Spleen (tissue), 11 donors: ENCODE results near the gene CEP55. TPM values are rescaled to one million over a fixed set of nuclear protein-coding genes. Genes with fewer than 3 reads are reported as not detected.

ENCODE experiments used
- DNase-seq: peaks from one replicate; pipeline ENCODE4 v3.0.0-alpha.2; 2020
- H3K27ac ChIP-seq, 8 donors: fragments of 200-600 bp; sonication (generic) in 7 of 8; 1 replicate in 4 of 8; 2 replicates in 4 of 8; pipeline versions ENCODE4 v1.5.0 to v1.8.0; 2016 to 2021; ENCODE audit warnings: inconsistent platforms in 4 of 8, mild to moderate bottlenecking in 4 of 8, moderate library complexity in 1 of 8
- H3K27me3 ChIP-seq, 7 donors: fragments of 200-600 bp; sonication (generic) in 6 of 7; replicated peaks in 1 of 7; 1 replicate in 4 of 7; 2 replicates in 3 of 7; pipeline versions ENCODE4 v1.5.0 to v1.8.0; 2016 to 2021; ENCODE audit warnings: inconsistent platforms in 3 of 7, mild to moderate bottlenecking in 1 of 7
- H3K36me3 ChIP-seq, 6 donors: fragments of 200-600 bp; sonication (generic) in 5 of 6; 1 replicate in 4 of 6; 2 replicates in 2 of 6; pipeline versions ENCODE4 v1.5.0 to v1.8.0; 2016 to 2021; ENCODE audit warnings: inconsistent platforms in 2 of 6
- H3K4me1 ChIP-seq, 6 donors: fragments of 200-600 bp; sonication (generic) in 5 of 6; 1 replicate in 3 of 6; 2 replicates in 3 of 6; pipeline versions ENCODE4 v1.5.0 to v1.8.0; 2016 to 2021; ENCODE audit warnings: inconsistent platforms in 3 of 6
- H3K4me3 ChIP-seq, 8 donors: fragments of 200-600 bp; sonication (generic) in 7 of 8; 1 replicate in 4 of 8; 2 replicates in 4 of 8; pipeline versions ENCODE4 v1.5.0 to v1.8.0; 2016 to 2021; ENCODE audit warnings: inconsistent platforms in 4 of 8, mild to moderate bottlenecking in 4 of 8, moderate library complexity in 2 of 8
- H3K9me3 ChIP-seq, 8 donors: fragments of 200-600 bp; sonication (generic) in 7 of 8; 1 replicate in 4 of 8; 2 replicates in 4 of 8; pipeline versions ENCODE4 v1.5.0 to v1.8.0; 2016 to 2021; ENCODE audit warnings: inconsistent platforms in 4 of 8
- CTCF ChIP-seq, 11 experiments: fragments of 200-600 bp in 7 of 11; fragments of 450-650 bp in 4 of 11; sonication (generic) in 4 of 11; IDR thresholded peaks in 8 of 11; conservative IDR thresholded peaks in 3 of 11; 1 replicate in 7 of 11; 2 replicates in 4 of 11; pipeline versions ENCODE4 v1.4.0 to v1.8.0; 2016 to 2021; ENCODE audit warnings: antibody characterized with exemption in 11 of 11, inconsistent platforms in 4 of 11, mild to moderate bottlenecking in 1 of 11
- POLR2A ChIP-seq, 3 donors: fragments of 450-650 bp; IDR thresholded peaks; one replicate each; pipeline ENCODE4 v1.5.1; 2017; ENCODE audit warnings: antibody characterized with exemption in 3 of 3, mild to moderate bottlenecking in 1 of 3
- POLR2AphosphoS5 ChIP-seq, 3 donors: sonication (generic); formaldehyde crosslinking; IDR thresholded peaks; one replicate each; pipeline ENCODE4 v1.5.1; 2017; ENCODE audit warnings: antibody characterized with exemption in 3 of 3
- WGBS, 5 donors: extraction: QIAGEN DNeasy Blood & Tissue Kit in 3 of 5; methylation state at CpG; one replicate each; pipeline versions ENCODE4 v1.1.5 to v1.1.7; 2013 to 2018; 5-methylcytosine and 5-hydroxymethylcytosine counted together
- intact Hi-C: fragments of 100-400 bp; cut with DNase I; formaldehyde crosslinking; loops from one replicate; pipeline ENCODE4 v1.15.0; 2023; ENCODE audit warnings: low total_unique reads
- polyA plus RNA-seq, 3 donors: library from polyadenylated mRNA; stranded (reverse); fragments of 200-250 nt; gene quantifications; one replicate each; pipeline ENCODE4 v1.2.1, GENCODE V29; 2013
- total RNA-seq, 7 donors: library from RNA; depleted of rRNA in 3 of 7; stranded (reverse); fragments of >200 nt in 3 of 7; fragmentation: NEBNext Ultra II Directional in 4 of 7; extraction: Animal tissue kit (Norgen Biotek cat#: 25700) in 4 of 7; gene quantifications; one replicate each; pipeline versions ENCODE4 v1.1.0 to v1.2.1, GENCODE V29; 2016 to 2021
- donor health status: healthy with polysubstance abuse.
- donor health status: DM: no; HTN: no; CAD: no; lungs with moderate emphysema.
- donor health status: DM: no; HTN: no; CAD: no.
- donor health status: Bipolar disorder and iron deficiency.
- donor health status: healthy.
- donor health status: DM: no; HTN: no; CAD: no.
- donor health status: DM: yes; HTN: yes; CAD: no.

Gene CEP55
- total and polyA plus RNA-seq, 10 donors = 0.95 to 6.6 (median 3.1) TPM

GRCh38 chr10:93473804-93474472 is 22.5 kb upstream of the CEP55 start:
- WGBS, 5 donors = 75 to 89% (median 80%) methylated on average over 7 of the region's 7 CpGs
- Histone ChIP-seq H3K36me3 (no peaks in the 10 kb centered on the region), H3K27ac (no peak overlapping the region), H3K4me3 (no peak overlapping the region), H3K4me1 (peaks cover 0 to 22% (median 0%) of the 10 kb centered on the region in 6 donors), H3K27me3 (no peaks in the 10 kb centered on the region), H3K9me3 (no peaks in the 10 kb centered on the region)
- TF ChIP-seq POLR2A (IDR thresholded peaks at IDR 0.05) = no peak
- no peak for TF ChIP-seq POLR2AphosphoS5 (IDR thresholded peaks at IDR 0.05)
- TF ChIP-seq CTCF (IDR thresholded peaks at IDR 0.05 in 8 of 11, conservative IDR thresholded peaks at IDR 0.05 in 3 of 11) = no peak
- no peak for DNase-seq
- intact Hi-C loops = no loop called here

GRCh38 chr10:93475227-93475626 is 21.2 kb upstream of the CEP55 start:
- intact Hi-C loops = no loop called here
- no peak for TF ChIP-seq POLR2AphosphoS5 (IDR thresholded peaks at IDR 0.05)
- TF ChIP-seq CTCF (IDR thresholded peaks at IDR 0.05 in 8 of 11, conservative IDR thresholded peaks at IDR 0.05 in 3 of 11) = no peak
- no peak for TF ChIP-seq POLR2A (IDR thresholded peaks at IDR 0.05)
- H3K27ac ChIP-seq = no peak overlapping the region
- H3K36me3 ChIP-seq = no peaks in the 10 kb centered on the region
- no peak for DNase-seq
- WGBS, 5 donors = 75 to 94% (median 90%) methylated on average over 2 of the region's 2 CpGs
- no peak overlapping the region for H3K4me3 ChIP-seq
- no peaks in the 10 kb centered on the region for H3K27me3 ChIP-seq
- H3K4me1 ChIP-seq = peaks cover 0 to 22% (median 0%) of the 10 kb centered on the region in 6 donors
- H3K9me3 ChIP-seq = no peaks in the 10 kb centered on the region

- no peak overlapping the region for H3K27ac ChIP-seq
- H3K9me3 ChIP-seq = no peaks in the 10 kb centered on the region
- TF ChIP-seq POLR2AphosphoS5 (IDR thresholded peaks at IDR 0.05) (no peak), POLR2A (IDR thresholded peaks at IDR 0.05) (no peak), CTCF (IDR thresholded peaks at IDR 0.05 in 8 of 11, conservative IDR thresholded peaks at IDR 0.05 in 3 of 11) (no peak)
- intact Hi-C loops = no loop called here
- peaks cover 0 to under 1% (median 0%) of the 10 kb centered on the region in 7 donors for H3K27me3 ChIP-seq
- DNase-seq = no peak
- WGBS, 5 donors = 43 to 79% (median 76%) methylated on average over 2 of the region's 2 CpGs
- peaks cover 0 to 25% (median 0%) of the 10 kb centered on the region in 6 donors for H3K4me1 ChIP-seq
- no peaks in the 10 kb centered on the region for H3K36me3 ChIP-seq
- no peak overlapping the region for H3K4me3 ChIP-seq
Measured at GRCh38 chr10:93475871-93476270, 20.5 kb upstream of the CEP55 start.

- Histone ChIP-seq H3K4me1 (peaks cover 0 to 24% (median 4%) of the 10 kb centered on the region in 6 donors), H3K27ac (no peak overlapping the region), H3K27me3 (peaks cover 0 to 9% (median 0%) of the 10 kb centered on the region in 7 donors), H3K4me3 (no peak overlapping the region), H3K9me3 (no peaks in the 10 kb centered on the region), H3K36me3 (no peaks in the 10 kb centered on the region)
- WGBS, 5 donors = 91 to 99% (median 94%) methylated on average over 2 of the region's 2 CpGs
- intact Hi-C loops = no loop called here
- TF ChIP-seq CTCF (IDR thresholded peaks at IDR 0.05 in 8 of 11, conservative IDR thresholded peaks at IDR 0.05 in 3 of 11) (no peak), POLR2A (IDR thresholded peaks at IDR 0.05) (no peak), POLR2AphosphoS5 (IDR thresholded peaks at IDR 0.05) (no peak)
- DNase-seq = no peak
Measured at GRCh38 chr10:93476756-93477155, 19.7 kb upstream of the CEP55 start.
